GM20431 (cell line): ENCODE results near the gene ITPR2.

ENCODE experiments used
- in situ Hi-C: fragments of 300-500 bp; cut with MseI, MboI; formaldehyde crosslinking; loops from one replicate; pipeline ENCODE4 v1.15.0; 2020; ENCODE audit warnings: low sequenced_read_pairs; ENCODE audit not compliant: unreplicated experiment

Gene ITPR2

DNA sequence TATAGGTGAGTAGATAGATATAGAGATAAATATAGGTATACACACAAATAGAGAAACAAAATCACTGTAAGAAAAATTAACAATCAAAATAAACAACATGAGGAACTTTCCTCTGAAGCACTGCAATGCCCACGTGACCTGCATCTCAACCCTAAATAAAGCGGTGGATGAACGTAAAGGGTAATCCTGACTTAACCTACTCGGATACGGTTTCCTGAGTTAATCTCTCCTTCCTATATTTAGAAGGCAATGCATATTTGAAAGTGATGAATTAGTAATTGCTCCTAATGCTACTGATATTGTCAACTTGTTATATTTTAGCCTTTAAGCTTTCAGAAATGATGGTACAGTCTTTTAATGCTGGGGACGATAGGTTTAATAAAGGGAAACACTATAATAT, 221.4 kb downstream of the ITPR2 start:
- in situ Hi-C loops: loop anchor here (25.0 kb wide), 1 partner anchor 524 kb away; no protein-coding TSS in a partner anchor

DNA sequence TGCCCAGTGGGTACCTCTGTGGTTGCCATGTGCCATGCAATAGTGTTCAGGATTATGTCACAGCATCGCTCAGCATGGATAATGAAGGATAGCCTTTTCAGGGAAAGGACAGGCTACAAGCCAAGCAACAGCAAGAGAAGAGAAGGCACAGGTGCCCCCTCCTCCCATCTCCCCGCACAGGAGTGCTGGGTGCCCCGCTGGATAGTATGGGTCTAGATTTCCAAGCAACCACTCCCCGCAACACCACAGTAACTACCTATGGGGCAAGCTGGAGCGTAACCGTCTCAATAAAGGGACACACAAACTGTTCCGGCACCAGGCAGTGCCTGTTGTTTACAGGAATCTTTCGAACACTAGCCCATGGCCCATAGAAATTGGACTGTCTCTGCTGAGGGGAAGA, 222.2 kb downstream of the ITPR2 start:
- in situ Hi-C loops: loop anchor here (25.0 kb wide), 1 partner anchor 523 kb away; no protein-coding TSS in a partner anchor

DNA sequence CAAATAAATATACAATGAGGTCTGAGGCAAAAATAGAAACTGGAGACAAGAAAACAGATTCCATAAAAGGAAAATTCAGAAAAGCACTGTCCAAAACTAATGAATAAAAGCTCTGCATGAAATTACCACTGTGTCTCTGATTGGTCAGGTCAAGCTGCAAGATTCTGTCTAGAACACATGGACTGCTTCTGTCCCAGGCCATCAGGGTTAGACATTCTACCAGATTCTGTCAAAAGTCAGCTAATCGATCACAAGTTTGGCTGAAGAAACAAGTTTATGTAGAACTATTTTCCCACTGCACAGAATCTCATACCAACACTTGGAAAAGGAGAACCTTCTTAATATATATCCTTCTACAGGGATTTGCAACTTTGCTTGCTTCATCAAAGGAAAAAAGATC, 223.0 kb downstream of the ITPR2 start:
- in situ Hi-C loops: loop anchor here (25.0 kb wide), 1 partner anchor 523 kb away; no protein-coding TSS in a partner anchor

DNA sequence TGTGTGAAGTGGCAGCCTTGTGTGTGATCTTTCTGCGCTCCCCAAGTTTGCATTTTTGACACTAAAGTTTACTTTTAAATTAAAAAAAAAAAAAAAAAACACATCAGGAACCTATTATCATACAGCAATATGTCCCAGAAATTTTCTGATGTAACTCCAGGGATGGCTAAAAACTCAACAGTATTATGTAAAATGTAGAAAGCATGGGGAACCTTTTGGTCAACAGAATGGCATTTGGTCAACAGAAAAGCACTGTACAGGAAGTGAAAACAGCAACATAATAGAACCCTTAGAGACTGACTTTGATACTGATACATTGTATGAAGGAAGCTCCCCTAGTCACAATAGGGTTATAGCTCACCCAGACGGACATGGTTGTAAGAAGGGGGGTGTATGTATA, 224.3 kb downstream of the ITPR2 start:
- in situ Hi-C loops: loop anchor here (25.0 kb wide), 1 partner anchor 521 kb away; no protein-coding TSS in a partner anchor

DNA sequence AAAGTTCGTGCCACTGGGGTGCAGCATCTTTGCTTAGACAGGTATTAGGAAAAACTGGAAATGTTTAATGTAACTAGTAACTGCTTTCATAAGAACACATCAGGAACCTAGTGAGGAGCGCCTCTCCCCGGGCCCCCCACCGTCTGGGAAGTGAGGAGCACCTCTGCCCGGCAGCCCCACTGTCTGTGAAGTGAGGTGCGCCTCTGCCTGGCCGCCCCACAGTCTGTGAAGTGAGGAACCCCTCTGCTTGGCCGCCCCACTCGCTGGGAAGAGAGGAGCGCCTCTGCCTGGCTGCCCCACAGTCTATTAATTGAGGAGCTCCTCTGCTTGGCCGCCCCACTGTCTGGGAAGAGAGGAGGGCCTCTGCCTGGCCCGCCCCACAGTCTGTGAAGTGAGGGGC, 224.7 kb downstream of the ITPR2 start:
- in situ Hi-C loops: loop anchor here (25.0 kb wide), 1 partner anchor 521 kb away; no protein-coding TSS in a partner anchor

DNA sequence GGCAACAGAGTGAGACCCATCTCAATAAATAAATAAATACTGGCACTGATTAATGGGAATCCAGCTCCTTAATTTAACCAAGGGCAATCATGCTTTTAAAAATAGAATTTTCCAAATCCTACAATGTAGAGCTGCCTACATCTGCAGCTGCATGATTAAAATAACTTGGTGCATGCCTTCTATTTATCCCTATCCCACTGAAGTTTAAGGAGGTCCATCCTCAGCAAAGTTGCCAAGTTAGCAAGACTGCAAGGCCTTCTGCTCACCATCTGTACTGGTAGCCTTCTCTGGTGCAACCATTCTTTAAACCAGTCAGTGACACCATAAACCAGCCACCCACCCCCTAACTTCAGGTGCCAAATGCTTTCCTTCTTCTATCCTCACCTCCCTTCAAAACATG, 226.1 kb downstream of the ITPR2 start:
- in situ Hi-C loops: loop anchor here (25.0 kb wide), 1 partner anchor 520 kb away; no protein-coding TSS in a partner anchor

DNA sequence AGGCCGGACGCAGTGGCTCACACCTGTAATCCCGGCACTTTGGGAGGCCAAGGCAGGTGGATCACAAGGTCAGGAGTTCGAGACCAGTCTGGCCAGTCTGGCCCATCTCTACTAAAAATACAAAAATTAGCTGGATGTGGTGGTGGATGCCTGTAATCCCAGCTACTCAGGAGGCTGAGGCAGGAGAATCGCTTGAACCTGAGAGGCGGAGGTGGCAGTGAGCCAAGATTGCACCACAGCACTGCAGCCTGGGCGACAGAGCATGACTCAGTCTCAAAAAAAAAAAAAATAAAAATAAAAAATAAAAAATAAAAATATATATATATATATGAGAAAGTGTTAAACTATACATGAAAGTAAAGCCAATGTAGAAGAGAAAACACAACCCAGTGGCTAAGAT, 228.2 kb downstream of the ITPR2 start:
- in situ Hi-C loops: loop anchor here (25.0 kb wide), 1 partner anchor 518 kb away; no protein-coding TSS in a partner anchor

DNA sequence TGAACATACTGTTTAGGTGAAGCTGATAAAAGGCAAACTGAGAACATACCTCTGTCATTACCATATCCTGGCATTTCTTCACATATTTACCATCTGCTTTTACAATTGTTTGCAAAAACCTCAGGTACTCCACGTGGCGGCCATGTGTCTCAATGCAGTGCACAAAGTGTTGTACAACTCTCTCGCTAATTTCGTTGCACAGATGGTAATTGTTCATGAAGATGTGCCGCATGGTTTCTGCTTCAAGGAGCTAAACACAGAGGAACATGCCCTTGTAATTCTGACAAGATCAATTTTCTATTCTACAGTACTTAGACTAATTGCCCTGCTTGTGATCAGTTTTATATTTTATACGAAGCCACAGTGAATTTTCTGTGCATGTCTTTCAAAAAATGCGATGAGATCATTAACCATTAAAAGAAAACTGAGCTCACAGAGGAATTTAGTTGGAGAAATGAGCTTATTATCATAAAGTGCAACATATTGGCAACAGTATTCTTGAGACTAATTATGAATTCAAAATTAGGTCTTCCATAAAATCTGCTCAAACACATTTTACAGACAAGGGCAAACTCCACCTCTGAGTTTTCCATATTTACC, 233.8 kb downstream of the ITPR2 start:
- in situ Hi-C loops: no loop called here

DNA sequence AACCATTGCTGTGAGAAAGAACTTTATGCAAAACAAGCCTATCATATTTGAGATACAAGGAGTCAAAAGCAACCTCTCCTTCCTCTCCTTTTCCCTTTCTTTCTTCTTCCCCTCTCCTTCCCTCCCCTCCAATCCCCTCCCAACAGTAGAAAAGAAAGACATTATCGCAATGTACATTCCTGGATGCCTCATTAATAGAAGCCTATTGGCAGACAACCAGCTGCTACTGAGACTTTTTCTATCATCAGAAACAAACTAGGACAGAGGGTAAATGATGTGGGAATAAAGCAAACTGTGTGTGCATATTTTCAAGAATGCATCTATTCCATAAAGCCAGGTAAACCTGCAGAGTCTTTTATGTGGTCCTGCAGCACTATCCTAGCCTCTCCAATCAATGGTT, 237.2 kb downstream of the ITPR2 start:
- in situ Hi-C loops: no loop called here

DNA sequence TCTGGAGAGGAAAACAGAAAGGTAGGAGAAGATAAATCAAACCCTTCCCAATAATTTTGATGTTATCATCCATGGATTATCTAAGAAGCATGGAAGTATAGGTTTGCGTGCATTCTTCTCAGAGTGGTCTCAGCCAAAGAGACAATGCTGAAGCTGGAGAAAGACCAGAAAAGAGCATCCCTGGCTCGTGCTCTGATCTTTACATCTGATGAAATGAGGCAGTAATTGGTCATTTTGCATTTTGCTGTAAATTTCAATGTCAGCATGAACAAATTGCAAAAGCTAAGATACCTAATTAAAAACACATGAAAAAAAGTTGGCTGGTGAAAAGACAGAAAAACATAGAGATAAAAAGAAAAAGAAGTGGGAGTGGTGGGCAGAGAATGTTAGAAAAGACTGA, 252.4 kb downstream of the ITPR2 start:
- in situ Hi-C loops: no loop called here

DNA sequence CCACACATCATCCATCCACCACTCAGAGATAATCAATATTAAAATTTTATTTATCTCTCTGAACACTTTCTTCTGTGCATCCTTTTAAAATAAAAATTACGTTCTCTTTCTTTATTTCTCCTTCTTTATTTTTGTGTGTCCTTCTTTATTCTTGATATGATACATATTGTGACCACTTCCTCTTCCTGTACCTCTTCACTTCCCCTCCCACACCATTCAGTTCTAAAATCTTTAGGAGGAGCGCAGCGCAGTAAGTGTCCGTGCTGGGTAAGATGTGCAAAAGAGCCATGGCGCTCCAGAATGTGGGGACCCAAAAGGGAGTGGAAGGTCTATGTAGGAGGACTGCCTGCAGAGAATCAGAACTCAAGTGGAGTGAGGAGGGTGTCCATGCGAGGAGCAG, 256.7 kb downstream of the ITPR2 start:
- in situ Hi-C loops: no loop called here

DNA sequence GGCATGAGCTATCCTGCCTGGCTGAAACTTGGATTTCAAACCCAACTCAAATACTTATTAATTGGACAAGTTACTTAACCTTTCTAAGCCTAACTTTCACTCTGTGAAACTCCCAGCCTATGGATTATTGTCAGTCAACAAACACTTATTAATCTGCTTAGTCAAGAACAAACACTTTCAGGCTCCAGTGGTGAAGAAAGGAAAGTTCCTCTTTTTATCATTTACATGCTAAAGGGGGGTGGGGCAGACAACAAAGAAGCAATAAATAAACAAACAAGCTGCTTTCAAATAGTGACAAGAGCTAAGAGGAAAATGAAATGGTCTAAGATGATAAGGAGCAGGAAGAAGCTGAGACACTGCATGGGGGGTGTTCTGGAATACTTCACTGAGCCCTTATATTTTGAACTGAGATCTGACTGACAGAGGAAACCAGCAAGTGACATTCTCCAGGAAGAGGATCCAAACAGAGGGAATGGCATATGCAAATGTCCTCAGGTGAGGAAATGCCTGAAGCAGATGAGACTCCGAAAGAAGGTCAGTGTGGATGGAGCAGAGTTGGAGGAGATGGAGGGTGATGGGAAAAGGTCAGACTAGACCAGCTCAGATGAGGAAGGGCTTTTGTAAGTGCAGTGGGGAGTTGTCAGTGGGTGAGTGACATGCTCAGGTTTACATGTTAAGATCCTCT, 259.6 kb downstream of the ITPR2 start:
- in situ Hi-C loops: no loop called here

DNA sequence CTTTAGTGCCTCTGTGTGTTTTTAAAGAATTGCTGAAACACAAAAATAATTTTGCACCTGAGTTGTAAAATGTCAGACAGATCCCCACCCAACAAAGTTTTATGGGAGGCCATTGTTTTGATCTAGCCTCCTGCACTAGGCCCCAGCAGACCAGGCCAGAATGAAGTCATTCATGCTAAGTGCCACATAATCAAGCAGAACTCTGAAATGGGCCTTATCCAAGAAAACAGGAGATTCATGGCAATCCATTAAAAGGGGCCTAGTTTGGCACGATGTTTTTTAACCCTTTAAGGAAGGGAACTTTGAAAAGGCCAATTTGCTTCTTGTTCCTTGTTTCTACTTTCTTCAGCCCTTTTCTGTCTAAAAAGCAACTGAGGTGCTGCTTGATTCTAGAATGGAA, 260.9 kb downstream of the ITPR2 start:
- in situ Hi-C loops: no loop called here

DNA sequence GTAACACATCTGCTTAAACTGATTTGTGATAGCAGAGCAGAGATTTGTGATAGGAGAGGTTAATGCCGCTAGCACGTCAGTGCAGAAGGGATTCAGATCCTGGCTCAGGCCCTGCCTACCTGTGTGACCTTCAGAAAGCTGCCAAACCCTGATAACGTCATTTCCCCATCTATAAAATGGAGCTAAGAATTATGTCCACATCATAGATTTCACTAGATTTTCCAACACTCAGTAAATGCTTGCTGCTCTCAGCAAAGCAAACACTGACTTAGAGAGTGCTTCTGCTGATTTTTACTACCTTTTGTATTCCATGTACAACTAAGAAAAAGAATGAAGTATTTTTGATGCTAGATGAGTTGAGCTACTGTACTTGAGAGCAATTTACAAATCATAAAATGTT, 261.4 kb downstream of the ITPR2 start:
- in situ Hi-C loops: no loop called here

DNA sequence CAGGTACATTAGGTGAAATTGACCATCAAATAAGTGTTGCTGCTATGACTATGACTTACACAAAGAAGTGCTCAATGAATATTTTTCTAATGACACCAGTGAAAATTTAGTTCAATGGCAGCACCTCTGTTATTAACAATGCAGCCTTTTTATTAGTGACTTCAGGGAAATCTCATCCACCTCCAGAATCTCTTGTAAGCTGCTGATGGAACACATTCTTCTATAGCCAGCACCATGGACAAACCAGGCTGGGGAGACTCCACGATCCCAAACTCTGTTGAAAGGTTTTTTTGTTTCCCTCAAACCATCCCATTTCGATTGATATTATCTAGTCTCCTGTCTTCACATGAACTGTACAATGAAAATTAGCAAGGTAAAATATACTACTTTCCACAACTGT, 265.9 kb downstream of the ITPR2 start:
- in situ Hi-C loops: no loop called here

DNA sequence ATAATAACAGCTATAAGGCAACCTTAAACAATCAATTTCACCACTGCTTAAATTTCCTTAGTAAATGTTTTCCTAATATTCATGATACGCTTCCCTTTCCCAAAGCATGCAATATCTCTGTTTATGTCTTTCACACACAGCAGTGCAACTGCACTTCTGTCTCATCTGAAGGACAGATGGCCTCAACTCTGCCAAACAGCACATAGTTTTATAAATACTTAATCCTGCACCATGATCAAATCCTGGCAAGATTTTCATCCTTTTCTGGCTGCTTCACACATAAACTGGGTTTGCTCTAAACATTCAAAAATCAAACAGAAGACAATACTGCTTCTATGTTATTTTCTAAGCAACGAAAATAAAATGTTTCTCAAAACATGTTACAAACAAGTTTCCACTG, 266.3 kb downstream of the ITPR2 start:
- in situ Hi-C loops: no loop called here

DNA sequence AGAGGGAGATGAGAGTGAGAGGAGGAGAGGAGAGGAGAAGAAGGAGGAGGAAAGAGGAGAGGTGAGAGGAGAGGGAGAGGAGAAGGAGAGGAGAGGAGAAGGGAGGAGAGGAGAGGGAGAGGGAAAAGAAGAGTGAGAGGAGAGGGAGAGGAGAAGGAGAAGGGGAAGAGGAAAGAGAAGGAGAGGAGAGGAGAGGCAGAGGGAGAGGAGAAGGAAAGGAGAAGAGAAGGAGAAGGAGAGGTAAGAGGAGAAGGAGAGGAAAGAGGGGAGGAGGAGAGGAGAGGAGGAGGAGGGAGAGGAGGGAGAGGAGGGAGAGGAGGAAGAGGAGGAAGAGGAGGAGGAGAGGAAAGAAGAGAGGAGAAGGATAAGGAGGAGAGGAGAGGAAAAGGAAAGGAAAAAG, 266.8 kb downstream of the ITPR2 start:
- in situ Hi-C loops: no loop called here

DNA sequence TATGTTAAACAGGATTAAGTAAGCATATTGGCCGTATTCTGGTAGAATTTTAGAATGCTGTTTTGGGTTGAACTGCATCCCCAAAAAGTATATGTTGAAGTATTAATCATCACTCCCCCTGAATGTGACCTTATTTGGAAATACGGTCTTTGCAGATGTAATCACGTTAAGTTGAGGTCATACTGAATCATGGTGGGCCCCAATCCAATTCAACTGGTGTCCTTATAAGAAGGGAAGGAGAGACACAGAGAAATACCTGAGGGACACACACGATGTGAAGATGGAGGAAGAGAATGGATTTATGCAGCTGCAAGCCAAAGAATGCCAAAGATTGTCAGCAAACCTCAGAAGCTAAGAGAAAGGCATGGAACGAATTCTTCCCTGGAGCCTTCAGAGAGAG, 268.6 kb downstream of the ITPR2 start:
- in situ Hi-C loops: no loop called here

DNA sequence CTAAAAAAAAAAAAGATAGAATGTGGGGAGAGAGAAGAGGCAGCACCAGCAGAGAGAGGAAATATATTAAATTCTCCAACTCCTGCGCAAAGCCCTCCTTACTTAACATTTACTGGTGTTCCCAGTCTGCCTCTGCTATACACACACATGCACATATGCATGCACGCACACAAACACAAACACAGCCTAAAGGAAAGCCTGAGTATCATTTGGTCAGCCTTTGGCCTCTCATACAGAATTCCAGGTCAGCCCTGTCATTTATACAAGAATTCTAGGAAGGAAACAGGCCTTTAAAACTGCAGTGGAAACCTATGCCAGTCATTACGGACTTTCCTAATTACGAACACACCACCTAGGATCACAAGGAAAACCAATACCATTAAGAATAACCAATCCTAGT, 269.4 kb downstream of the ITPR2 start:
- in situ Hi-C loops: no loop called here

DNA sequence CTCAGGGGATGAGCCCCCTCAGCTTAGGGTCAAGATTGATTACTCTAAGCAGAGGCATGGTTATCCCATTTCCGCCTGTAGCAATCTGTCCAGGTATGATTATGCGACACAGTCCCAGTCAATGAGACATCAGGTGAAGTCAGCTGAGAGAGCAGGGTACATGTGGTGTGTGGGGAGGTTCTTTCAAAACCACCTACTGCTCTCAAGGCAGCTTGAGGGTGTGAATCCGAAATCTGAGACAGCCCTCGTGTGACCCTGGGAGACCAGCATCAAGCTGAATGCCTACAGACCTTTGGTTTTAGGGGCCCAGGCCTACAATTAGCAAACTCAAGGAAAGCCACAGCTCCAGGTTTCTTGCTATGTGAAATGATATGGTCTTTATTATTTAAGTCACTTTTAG, 275.7 kb downstream of the ITPR2 start:
- in situ Hi-C loops: no loop called here

DNA sequence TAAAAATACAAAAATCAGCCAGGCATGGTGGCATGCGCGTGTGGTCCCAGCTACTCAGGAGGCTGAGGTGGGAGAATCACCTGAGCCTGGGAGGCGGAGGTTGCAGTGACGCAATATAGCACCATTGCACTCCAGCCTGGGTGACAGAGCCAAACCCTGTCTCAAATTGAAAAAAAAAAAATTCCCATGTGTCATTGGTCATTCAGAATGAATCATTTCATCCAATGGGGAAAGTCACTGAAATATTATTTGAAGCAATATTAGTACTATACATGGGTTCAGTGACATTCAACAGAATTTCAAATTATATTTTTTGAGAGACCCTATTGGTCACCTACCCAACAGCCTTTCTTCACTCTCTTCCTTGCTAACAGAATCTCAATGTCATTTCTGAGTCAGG, 276.1 kb downstream of the ITPR2 start:
- in situ Hi-C loops: no loop called here

DNA sequence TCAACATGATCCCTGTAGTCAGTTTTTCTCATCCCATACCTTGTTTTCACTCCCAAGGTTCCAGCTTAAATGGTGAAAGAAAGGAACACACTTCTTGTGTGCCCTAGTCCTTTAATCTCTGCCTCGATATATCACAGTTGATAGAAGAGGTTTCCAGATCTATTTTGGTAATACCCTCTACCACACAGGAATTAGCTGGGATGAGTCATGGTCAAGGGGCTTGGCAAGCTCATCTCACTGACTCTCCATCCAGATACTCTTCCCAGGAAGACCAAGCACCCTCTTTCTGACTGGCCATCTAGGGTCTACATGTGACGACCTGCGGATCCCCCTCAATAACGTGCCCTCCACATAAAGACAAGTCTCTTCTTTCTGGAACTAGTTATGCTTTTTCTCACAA, 277.9 kb downstream of the ITPR2 start:
- in situ Hi-C loops: no loop called here
